Measurements from ENCODE around the gene PEX16.

The PEX16 gene

DNA sequence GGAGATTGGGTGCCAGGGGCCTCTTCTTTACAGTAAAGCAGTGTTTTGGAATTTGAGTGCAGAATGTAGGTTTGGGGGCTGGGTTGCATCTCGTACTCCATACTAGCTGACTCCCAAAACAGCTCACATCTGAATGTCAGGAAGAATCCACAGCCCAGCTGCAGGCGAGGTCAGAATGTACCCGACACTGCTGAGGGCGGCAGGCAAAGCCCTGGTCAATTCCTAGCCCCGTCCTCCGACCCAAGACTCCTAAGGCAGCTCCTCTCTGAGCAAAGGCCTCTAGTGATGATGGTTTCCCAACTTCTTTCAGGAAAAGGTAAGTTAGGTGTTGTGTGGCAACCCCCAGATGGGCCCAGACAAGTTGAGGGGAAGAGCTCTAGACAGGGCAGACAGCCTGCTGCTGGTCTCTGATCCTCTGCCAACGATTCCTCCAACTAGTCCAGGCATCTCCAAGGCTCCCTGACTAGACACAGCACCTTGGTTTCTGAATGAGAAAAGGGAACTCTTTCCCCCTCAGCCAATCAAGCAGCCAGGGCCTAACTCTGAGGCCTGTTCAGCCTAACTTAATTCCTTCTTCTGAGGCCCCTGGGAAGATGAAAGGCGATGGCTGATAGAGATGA lies 13.4 kb upstream of the PEX16 start:
- no peak for DNase-seq

DNA sequence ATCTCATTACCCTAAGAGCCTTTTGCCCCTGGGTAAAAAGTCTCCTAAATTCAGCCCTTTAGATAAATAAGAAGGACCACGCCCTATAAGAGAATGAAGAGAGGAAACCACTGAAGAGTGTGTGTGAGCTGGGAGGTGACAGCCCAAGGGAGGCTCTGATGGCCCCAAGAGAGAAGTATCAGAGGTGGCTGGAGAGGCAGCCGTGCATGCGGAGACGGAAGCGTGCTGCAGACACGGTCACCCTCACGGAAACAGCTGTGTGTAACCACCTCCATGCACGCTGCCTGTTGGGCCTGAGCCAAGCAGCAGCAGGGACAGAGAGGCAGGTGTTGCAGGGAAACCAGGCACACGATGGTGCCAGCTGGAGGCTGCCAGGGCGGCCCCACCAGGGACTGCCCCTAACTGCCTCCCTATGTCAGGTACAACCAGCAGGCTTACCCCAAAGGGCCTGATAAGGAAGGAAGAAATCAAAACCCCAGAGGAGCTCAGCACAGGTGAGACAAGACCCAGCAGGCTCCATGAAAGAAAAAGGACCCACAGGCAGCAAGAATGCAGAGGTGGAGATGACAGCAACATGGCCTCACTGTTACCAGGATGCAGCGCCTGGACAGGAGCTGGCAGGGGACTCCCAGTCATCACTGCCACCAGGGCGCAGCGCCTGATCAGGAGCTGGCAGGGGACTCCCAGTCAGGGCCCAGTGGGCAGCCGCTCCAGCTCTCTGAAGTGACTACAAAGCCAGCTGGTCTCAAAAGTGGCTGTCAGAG lies 12.5 kb upstream of the PEX16 start:
- DNase-seq, result no peak

GRCh38 chr11:45929486-45930030 lies 11.9 kb upstream of the PEX16 start:
- DNase-seq, result no peak

GRCh38 chr11:45928535-45929215 lies 11.0 kb upstream of the PEX16 start:
- DNase-seq, result no peak

DNA sequence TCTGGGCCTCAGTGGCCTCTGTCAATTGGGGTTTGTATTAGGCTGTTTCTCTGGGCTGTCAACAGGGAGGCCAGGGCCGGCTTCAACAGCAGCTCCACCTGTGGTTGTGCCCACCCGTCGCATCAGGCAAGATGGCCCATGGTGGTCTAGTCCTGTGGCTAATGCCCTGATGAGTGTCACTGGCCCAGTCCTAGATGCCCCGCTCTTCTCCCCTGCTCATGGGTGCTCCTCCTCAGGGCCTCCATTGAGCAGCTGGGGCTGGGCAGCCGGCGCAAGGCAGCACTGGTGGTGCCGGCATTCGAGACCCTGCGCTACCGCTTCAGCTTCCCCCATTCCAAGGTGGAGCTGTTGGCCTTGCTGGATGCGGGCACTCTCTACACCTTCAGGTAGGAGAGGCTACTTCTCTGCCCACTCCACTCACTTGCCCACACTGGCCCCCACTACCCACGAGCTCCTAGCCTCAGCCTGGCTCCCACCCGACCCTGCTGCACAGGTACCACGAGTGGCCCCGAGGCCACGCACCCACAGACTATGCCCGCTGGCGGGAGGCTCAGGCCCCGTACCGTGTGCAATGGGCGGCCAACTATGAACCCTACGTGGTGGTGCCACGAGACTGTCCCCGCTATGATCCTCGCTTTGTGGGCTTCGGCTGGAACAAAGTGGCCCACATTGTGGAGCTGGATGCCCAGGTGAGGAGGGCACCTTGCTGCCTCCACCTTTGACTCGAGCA lies 10.2 kb upstream of the PEX16 start:
- DNase-seq, result no peak

DNA sequence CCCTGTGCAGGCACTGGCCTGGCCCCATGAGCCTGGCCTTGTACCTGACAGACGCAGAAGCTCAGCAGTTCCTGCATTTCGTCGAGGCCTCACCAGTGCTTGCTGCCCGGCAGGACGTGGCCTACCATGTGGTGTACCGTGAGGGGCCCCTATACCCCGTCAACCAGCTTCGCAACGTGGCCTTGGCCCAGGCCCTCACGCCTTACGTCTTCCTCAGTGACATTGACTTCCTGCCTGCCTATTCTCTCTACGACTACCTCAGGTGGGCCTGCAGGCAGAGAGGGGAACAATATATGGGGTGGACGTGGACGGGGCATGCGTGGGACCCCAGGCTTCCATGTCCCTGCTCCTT lies 9.6 kb upstream of the PEX16 start:
- no peak for DNase-seq

DNA sequence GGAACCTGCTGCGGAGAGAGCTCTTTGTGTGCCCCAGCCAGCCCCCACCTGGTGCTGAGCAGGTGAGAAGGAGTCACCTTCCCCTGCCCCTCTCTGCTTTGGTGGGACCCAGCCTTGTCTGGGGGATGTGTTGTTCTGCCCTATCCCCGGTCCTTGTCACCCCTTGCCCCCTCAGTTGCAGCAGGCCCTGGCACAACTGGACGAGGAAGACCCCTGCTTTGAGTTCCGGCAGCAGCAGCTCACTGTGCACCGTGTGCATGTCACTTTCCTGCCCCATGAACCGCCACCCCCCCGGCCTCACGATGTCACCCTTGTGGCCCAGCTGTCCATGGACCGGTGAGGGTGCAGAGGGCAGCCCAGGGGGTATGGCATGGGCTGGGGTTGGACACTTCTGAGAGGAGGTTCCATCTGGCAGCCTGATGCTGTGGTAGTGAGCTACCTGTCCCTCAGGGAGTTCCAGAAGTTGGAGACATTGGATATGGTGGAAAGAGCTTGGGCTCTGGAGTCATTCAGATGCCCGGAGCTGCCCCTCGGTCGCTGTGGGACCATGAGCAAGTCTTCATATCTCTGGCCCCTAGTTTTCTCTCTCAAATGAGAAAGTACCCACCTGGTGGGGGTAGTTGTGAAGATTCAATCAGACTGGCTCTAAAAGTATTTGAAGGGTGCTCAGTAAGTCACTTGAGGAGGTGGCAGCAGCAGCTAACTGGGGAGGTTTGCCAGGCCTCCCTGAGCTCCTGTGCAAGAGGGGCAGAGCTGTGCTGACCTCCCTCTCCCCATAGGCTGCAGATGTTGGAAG lies 9.1 kb upstream of the PEX16 start:
- no peak for DNase-seq

GRCh38 chr11:45926001-45926401 lies 8.3 kb upstream of the PEX16 start:
- no peak for DNase-seq

DNA sequence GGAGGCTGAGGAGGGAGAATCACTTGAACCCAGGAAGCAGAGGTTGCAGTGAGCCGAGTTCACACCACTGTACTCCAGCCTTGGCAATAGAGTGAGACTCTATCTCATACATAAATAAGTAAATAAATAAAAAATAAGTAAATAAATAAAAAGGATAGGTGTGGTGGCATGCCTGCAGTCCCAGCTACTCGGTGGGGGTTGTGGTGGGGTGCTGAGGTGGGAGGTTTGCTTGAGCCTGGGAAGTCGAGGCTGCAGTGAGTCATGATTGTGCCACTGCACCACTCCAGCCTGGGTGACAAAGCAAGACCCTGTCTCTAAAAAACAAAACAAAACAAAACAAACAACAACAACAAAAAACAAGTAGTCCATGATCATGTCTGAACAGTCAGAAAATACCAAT lies 7.9 kb upstream of the PEX16 start:
- no peak for DNase-seq

GRCh38 chr11:45924927-45925326 lies 7.2 kb upstream of the PEX16 start:
- DNase-seq, result no peak

DNA sequence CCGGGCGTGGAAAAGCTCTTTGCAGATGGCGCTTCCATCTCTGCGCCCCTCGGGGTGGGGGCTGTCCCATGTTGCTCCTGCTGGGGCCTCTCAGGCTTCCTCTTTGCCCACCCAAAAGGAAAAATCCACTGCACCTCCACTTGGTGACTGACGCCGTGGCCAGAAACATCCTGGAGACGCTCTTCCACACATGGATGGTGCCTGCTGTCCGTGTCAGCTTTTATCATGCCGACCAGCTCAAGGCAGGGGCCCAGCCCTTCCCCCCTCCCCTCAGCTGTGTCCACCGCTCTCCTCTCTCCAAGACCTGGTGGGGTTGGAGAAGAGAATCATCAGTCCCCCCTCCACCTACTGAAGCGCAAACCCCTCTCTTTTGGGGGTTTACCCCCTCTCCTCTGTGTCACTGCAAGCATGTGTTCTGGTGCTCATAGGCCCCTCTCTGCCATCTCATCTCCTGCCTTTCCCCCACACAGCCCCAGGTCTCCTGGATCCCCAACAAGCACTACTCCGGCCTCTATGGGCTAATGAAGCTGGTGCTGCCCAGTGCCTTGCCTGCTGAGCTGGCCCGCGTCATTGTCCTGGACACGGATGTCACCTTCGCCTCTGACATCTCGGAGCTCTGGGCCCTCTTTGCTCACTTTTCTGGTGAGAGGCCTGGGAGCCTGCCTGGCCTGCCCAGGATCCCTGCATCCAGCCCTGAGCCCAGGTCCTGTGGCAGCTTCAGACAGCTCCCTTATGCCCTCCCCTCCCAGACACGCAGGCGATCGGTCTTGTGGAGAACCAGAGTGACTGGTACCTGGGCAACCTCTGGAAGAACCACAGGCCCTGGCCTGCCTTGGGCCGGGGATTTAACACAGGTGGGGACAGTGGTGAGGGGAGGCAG lies 6.6 kb upstream of the PEX16 start:
- peak in 1 of 2 donors; percentile 0 for DNase-seq

DNA sequence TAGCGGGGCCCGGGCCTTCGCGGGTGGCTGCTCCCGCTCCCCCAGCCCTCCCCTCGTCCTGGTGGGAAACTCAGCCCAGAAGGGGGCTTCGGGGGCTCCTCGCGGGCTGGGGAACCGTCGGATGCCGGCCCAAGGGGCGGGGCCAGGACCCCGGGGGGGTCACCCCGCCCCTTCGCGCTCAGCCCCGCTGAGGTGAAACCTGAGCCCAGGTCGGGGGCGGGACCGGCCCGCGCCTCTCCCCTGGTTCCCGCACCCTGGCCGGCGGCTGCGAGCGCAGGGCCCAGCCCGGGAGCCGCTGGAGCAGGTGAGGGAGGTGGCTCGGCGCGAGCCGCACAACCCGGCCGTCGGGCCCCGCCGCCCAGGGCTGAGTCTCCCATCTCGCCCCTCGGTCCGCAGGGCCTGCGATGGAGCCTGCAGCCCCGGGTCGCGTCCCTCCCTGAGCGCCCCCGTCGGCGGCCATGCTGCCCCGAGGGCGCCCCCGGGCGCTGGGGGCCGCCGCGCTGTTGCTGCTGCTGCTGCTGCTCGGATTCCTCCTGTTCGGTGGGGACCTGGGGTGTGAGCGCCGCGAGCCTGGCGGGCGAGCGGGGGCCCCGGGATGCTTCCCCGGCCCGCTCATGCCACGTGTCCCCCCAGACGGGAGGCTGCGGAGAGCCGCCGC lies 4.9 kb upstream of the PEX16 start, which contains the start of gene LARGE2:
LARGE2 (plus strand) TSS at position 232 of the 658 bp plus-strand sequence; CDS start at position 459, 227 bp downstream.
- DNase-seq, result peak in 1 of 2 donors; percentile 26

- DNase-seq, result no peak
Observed at GRCh38 chr11:45921561-45922424, 4.1 kb upstream of the PEX16 start.

DNA sequence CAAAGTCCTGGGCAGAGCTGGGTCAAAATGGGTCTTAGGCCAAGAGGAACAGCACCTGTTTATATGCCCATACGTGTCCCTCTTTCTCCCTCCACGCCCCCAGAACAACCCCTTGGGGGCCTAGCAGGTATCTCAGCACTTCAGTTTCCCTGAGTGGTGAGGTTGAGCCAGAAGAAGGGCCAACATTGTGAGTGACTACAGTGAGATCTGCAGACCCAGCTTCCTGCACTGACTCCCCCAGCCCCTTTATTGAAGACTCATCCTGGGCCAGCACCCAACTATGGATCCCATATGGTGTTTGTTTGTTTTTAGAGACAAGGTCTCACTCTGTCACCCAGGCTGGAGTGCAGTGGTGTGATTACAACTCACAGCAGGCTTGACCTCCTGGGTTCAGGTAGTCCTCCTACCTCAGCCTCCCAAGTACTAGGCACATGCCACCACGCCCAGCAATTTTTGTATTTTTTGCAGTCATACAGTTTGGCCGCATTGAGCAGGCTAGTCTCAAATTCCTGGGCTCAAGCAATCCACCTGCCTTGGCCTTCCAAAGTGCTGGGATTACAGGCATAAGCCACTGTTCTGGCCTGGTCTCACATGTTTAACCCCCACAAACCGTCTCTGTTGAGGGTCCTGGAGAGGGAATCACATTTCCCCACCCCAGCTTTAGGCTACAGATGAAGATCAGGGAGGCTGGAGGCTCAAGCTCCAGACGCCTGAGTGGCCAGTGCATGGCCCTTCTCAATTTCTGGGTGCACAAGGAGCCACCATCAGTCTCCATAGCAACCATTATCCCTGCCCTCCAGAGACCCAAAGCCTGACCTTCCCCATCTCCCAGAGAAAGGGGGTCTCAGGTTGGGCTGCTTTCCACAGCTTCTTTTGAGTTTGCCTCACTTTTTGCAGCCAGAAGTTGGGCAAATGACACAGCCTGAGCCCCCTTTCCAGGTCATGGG lies 3.1 kb upstream of the PEX16 start:
- DNase-seq, result no peak

- no peak for DNase-seq
Observed at GRCh38 chr11:45919806-45920530, 2.3 kb upstream of the PEX16 start.

DNA sequence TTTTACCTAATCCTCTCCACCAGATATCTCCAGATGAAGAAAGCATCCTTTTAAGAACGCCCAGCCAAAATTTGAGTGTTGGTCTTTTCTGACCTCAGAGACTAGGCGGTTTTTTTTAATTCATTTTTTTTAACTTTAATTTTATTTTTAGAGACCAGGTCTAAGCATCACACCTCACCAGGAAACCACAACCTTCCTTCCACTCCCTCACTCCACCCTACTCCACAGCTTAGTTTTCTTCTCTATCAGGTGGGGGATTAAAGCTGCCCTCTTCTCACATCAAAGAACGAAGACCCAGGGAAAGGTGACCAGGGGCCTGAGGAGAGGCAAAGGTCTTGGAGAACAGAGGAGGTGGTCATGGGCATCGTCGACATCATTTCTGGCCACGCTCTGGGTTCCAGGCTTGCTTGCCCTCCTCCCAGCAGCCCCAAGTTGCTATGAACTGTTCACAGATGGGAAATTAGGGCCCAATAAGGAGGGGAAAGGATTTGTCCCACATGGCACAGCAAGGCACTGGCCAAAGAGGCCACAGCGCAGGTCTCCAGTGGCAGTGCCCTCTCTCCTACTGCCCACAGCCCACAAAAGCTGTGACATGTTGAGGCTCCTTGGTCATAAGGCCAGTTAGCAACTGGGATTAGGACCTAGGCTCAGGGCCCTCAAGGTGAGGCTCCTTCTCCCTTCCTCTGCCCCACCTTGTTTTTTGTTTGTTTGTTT lies 1.4 kb upstream of the PEX16 start:
- DNase-seq, result no peak
